ENCODE measurements around the gene PPP1R12C. TPM values are rescaled to one million over a fixed set of nuclear protein-coding genes. Genes with fewer than 3 reads are reported as not detected.

Gene PPP1R12C
- total and polyA plus RNA-seq, 10 of the 15 experiments (the other 5 are each of a cell fraction or from before 2014, with no cell fraction given): 1.4 to 84.7 (median 20.5) TPM

GRCh38 chr19:55158848-55159749, 41.7 kb upstream of the PPP1R12C start:
- no TSS peak for BruUV-seq (replicated peaks)
- ATAC-seq (no peak), FAIRE-seq (no peak), DNase-seq (ENCODE audit: low read depth, low spot score) (no peak)
- CTCF ChIA-PET: interaction anchor here (0.6 to 2.8 kb wide), 11 partner anchors 8 to 302 kb away, joined by 3 to 23 read pairs (median 8); partner anchors contain the start of gene ISOC2
- Histone ChIP-seq H3K9ac (ENCODE audit: control insufficient read depth, insufficient read depth, low read length) (no peak overlapping the region), H2AFZ (ENCODE audit: control insufficient read depth, low read depth, low read length) (no peak overlapping the region), H3K4me3 (no peak overlapping the region), H3K79me2 (ENCODE audit: control insufficient read depth, insufficient read depth, low read length) (no peaks in the 10 kb centered on the region), H4K20me1 (ENCODE audit: control insufficient read depth, insufficient read depth) (no peaks in the 10 kb centered on the region), H3K36me3 (ENCODE audit: control insufficient read depth in 2 of 2, insufficient read depth in 2 of 2, low read length in 1 of 2) (no peaks in the 10 kb centered on the region), H3K4me2 (ENCODE audit: control insufficient read depth, insufficient read depth) (no peak overlapping the region), H3K27me3 (replicated peaks in 1 of 2; ENCODE audit: control insufficient read depth in 2 of 2, insufficient read depth in 2 of 2, low read length in 1 of 2) (no peaks in the 10 kb centered on the region; a peak in 1 of 4 replicates), H3K27ac (ENCODE audit: control insufficient read depth, insufficient read depth) (no peak overlapping the region), H3K4me1 (ENCODE audit: control insufficient read depth, insufficient read depth, low read length) (no peaks in the 10 kb centered on the region), H3K9me3 (replicated peaks; ENCODE audit: control insufficient read depth, insufficient read depth, low read length) (no peaks in the 10 kb centered on the region; the same call in 2 of the 3 replicates)
- POLR2A ChIA-PET: interaction anchor here (0.6 kb wide), 1 partner anchor 8 kb away, joined by 5 read pairs; no protein-coding TSS in a partner anchor
- SMC1A ChIA-PET (ENCODE audit: uncharacterized antibody, unreplicated experiment): no interaction called here
- WGBS (ENCODE audit: insufficient coverage, insufficient replicate concordance, low lambda C conversion rate, missing lambda C conversion rate): 27% methylated on average over 18 of the region's 18 CpGs
- intact Hi-C loops (cut with micrococcal nuclease; ENCODE audit: unreplicated experiment): no loop called here
- TF ChIP-seq SMAD1 (IDR thresholded peaks at IDR 0.05; ENCODE audit: low read depth, partially characterized antibody): no peak
- TF ChIP-seq FOXM1 (IDR thresholded peaks at IDR 0.05; ENCODE audit: low read depth, low read length): no peak
- TF ChIP-seq CBX5 (IDR thresholded peaks at IDR 0.05; ENCODE audit: low read depth): no peak
- TF ChIP-seq SMARCA5 (IDR thresholded peaks at IDR 0.05): no peak
- no peak for TF ChIP-seq SPI1 (IDR thresholded peaks at IDR 0.05; ENCODE audit: borderline replicate concordance, insufficient read depth, low read depth, low read length)
- no peak for TF ChIP-seq NFYB (IDR thresholded peaks at IDR 0.05; ENCODE audit: insufficient read depth, low read depth, low read length)
- TF ChIP-seq SMC3 (IDR thresholded peaks at IDR 0.05; ENCODE audit: borderline replicate concordance, low read length): no peak
- no peak for TF ChIP-seq KDM1A (IDR thresholded peaks at IDR 0.05; ENCODE audit: borderline replicate concordance)
- TF ChIP-seq SMAD5 (IDR thresholded peaks at IDR 0.05; ENCODE audit: low read depth): no peak
- TF ChIP-seq NFXL1 (IDR thresholded peaks at IDR 0.05; ENCODE audit: borderline replicate concordance): no peak
- TF ChIP-seq CHD2 (IDR thresholded peaks at IDR 0.05; ENCODE audit: borderline replicate concordance, low read depth, low read length): no peak
- TF ChIP-seq, protein P1, sequence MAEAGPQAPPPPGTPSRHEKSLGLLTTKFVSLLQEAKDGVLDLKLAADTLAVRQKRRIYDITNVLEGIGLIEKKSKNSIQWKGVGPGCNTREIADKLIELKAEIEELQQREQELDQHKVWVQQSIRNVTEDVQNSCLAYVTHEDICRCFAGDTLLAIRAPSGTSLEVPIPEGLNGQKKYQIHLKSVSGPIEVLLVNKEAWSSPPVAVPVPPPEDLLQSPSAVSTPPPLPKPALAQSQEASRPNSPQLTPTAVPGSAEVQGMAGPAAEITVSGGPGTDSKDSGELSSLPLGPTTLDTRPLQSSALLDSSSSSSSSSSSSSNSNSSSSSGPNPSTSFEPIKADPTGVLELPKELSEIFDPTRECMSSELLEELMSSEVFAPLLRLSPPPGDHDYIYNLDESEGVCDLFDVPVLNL (IDR thresholded peaks at IDR 0.05; ENCODE audit: low read depth, low read length): no peak
- no peak for TF ChIP-seq IRF4 (IDR thresholded peaks at IDR 0.05; ENCODE audit: low read depth, low read length)
- TF ChIP-seq, protein P2, sequence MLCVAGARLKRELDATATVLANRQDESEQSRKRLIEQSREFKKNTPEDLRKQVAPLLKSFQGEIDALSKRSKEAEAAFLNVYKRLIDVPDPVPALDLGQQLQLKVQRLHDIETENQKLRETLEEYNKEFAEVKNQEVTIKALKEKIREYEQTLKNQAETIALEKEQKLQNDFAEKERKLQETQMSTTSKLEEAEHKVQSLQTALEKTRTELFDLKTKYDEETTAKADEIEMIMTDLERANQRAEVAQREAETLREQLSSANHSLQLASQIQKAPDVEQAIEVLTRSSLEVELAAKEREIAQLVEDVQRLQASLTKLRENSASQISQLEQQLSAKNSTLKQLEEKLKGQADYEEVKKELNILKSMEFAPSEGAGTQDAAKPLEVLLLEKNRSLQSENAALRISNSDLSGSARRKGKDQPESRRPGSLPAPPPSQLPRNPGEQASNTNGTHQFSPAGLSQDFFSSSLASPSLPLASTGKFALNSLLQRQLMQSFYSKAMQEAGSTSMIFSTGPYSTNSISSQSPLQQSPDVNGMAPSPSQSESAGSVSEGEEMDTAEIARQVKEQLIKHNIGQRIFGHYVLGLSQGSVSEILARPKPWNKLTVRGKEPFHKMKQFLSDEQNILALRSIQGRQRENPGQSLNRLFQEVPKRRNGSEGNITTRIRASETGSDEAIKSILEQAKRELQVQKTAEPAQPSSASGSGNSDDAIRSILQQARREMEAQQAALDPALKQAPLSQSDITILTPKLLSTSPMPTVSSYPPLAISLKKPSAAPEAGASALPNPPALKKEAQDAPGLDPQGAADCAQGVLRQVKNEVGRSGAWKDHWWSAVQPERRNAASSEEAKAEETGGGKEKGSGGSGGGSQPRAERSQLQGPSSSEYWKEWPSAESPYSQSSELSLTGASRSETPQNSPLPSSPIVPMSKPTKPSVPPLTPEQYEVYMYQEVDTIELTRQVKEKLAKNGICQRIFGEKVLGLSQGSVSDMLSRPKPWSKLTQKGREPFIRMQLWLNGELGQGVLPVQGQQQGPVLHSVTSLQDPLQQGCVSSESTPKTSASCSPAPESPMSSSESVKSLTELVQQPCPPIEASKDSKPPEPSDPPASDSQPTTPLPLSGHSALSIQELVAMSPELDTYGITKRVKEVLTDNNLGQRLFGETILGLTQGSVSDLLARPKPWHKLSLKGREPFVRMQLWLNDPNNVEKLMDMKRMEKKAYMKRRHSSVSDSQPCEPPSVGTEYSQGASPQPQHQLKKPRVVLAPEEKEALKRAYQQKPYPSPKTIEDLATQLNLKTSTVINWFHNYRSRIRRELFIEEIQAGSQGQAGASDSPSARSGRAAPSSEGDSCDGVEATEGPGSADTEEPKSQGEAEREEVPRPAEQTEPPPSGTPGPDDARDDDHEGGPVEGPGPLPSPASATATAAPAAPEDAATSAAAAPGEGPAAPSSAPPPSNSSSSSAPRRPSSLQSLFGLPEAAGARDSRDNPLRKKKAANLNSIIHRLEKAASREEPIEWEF (IDR thresholded peaks at IDR 0.05; ENCODE audit: insufficient replicate concordance, low read depth, low read length): no peak
- no peak for TF ChIP-seq TBL1XR1 (IDR thresholded peaks at IDR 0.05; ENCODE audit: low read depth, low read length)
- RAD21 ChIA-PET (ENCODE audit: unreplicated experiment): interaction anchor here (0.6 to 2.3 kb wide), 6 partner anchors 14 to 116 kb away, joined by 3 to 14 read pairs (median 3); no protein-coding TSS in a partner anchor
- in situ Hi-C loops (cut with MboI): no loop called here
